ENCODE measurements around the gene NEGR1. TPM values are rescaled to one million over a fixed set of nuclear protein-coding genes. Genes with fewer than 3 reads are reported as not detected.

The NEGR1 gene
- total and polyA plus RNA-seq, 2 donors (not counting 3 experiments of a cell fraction or from before 2014, with no cell fraction given): 6.8 to 21.8 TPM

DNA sequence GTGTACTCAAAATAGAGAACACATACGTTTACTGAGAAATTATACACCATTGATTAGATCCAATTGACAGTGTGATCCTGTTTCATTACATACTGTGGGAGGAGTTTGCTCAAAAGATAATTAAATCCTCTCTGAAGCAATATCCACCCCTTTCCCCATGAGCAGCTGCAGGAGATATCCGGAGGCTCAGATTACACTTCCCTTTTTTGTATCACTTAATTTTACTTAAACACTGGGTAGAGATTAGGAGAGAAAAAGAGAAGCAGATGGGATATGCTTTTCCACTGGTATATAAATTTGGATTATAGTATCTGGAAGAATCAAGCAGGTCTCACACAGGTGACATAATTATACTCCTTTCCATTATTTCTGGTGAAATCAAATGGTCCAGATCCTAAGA is 868.2 kb downstream of the NEGR1 start:
- no peaks in the 10 kb centered on the region for H3K36me3 ChIP-seq (ENCODE audit: control insufficient read depth in 2 of 2, extremely low read depth in 1 of 2, insufficient read depth in 2 of 2, low read length in 2 of 2)
- no peaks in the 10 kb centered on the region for H3K9me1 ChIP-seq (replicated peaks; ENCODE audit: control insufficient read depth, extremely low read depth, insufficient read depth, low read length)
- no peaks in the 10 kb centered on the region for H3K79me2 ChIP-seq (ENCODE audit: control insufficient read depth, insufficient read depth, low read length)
- no peak overlapping the region for H3K9ac ChIP-seq (replicated peaks; ENCODE audit: extremely low read depth, insufficient read depth, low read length)
- TF ChIP-seq POLR2AphosphoS5 (IDR thresholded peaks at IDR 0.05; ENCODE audit: insufficient read depth, low read depth, low read length) (no peak), GATA2 (IDR thresholded peaks at IDR 0.05; ENCODE audit: insufficient read depth, insufficient read length, low read depth, low read length) (no peak)
- dilution Hi-C loops (cut with MboI; ENCODE audit: extremely low pct_ligation_motif_present, low sequenced_read_pairs): no loop called here
- H2AFZ ChIP-seq (ENCODE audit: low read depth, low read length): no peak overlapping the region
- FAIRE-seq (no peak), DNase-seq (ENCODE audit: low read depth, low spot score) (no peak)
- BruUV-seq (replicated peaks): no TSS peak
- ChIA-PET CTCF (no interaction called here), POLR2A (no interaction called here)
- no peaks in the 10 kb centered on the region for H3K27me3 ChIP-seq (ENCODE audit: control insufficient read depth in 2 of 2, insufficient read depth in 2 of 2, low read length in 2 of 2)
- intact Hi-C loops (cut with micrococcal nuclease): no loop called here
- H3K27ac ChIP-seq (ENCODE audit: insufficient read depth, low read depth, low read length): no peak overlapping the region
- H3K4me1 ChIP-seq (ENCODE audit: control insufficient read depth, extremely low read depth, insufficient read depth, low read length): no peaks in the 10 kb centered on the region
- H3K4me3 ChIP-seq (replicated peaks in 1 of 3; ENCODE audit: insufficient read depth in 1 of 3, low read depth in 1 of 3, low read length in 3 of 3): no peak overlapping the region
- no peak overlapping the region for H3K4me2 ChIP-seq (ENCODE audit: insufficient read depth, low read length)
- no peaks in the 10 kb centered on the region for H4K20me1 ChIP-seq (replicated peaks; ENCODE audit: control insufficient read depth, extremely low read depth, insufficient read depth, low read length)
- H3K9me3 ChIP-seq (replicated peaks; ENCODE audit: control insufficient read depth, insufficient read depth, low read length): no peaks in the 10 kb centered on the region

- Histone ChIP-seq H3K4me3 (replicated peaks in 1 of 3; ENCODE audit: insufficient read depth in 1 of 3, low read depth in 1 of 3, low read length in 3 of 3) (no peak overlapping the region), H3K27ac (ENCODE audit: insufficient read depth, low read depth, low read length) (no peak overlapping the region), H3K4me1 (ENCODE audit: control insufficient read depth, extremely low read depth, insufficient read depth, low read length) (no peaks in the 10 kb centered on the region), H3K9me1 (replicated peaks; ENCODE audit: control insufficient read depth, extremely low read depth, insufficient read depth, low read length) (no peaks in the 10 kb centered on the region), H2AFZ (ENCODE audit: low read depth, low read length) (no peak overlapping the region), H3K27me3 (ENCODE audit: control insufficient read depth in 2 of 2, insufficient read depth in 2 of 2, low read length in 2 of 2) (no peaks in the 10 kb centered on the region), H3K9ac (replicated peaks; ENCODE audit: extremely low read depth, insufficient read depth, low read length) (no peak overlapping the region), H3K36me3 (ENCODE audit: control insufficient read depth in 2 of 2, extremely low read depth in 1 of 2, insufficient read depth in 2 of 2, low read length in 2 of 2) (no peaks in the 10 kb centered on the region), H3K79me2 (ENCODE audit: control insufficient read depth, insufficient read depth, low read length) (no peaks in the 10 kb centered on the region), H3K9me3 (replicated peaks; ENCODE audit: control insufficient read depth, insufficient read depth, low read length) (no peaks in the 10 kb centered on the region), H4K20me1 (replicated peaks; ENCODE audit: control insufficient read depth, extremely low read depth, insufficient read depth, low read length) (no peaks in the 10 kb centered on the region), H3K4me2 (ENCODE audit: insufficient read depth, low read length) (no peak overlapping the region)
- dilution Hi-C loops (cut with MboI; ENCODE audit: extremely low pct_ligation_motif_present, low sequenced_read_pairs) (no loop called here), intact Hi-C loops (cut with micrococcal nuclease) (no loop called here)
- DNase-seq (ENCODE audit: low read depth, low spot score): no peak
- no peak for FAIRE-seq
- TF ChIP-seq FOS (IDR thresholded peaks at IDR 0.05; ENCODE audit: borderline replicate concordance, insufficient read depth, low read length) (no peak), MAX (IDR thresholded peaks at IDR 0.05; ENCODE audit: insufficient read depth, insufficient read length) (no peak), JUN (IDR thresholded peaks at IDR 0.05; ENCODE audit: borderline replicate concordance, insufficient read depth, insufficient read length, low read depth) (no peak), POLR2AphosphoS5 (IDR thresholded peaks at IDR 0.05; ENCODE audit: insufficient read depth, low read depth, low read length) (no peak), MYC (IDR thresholded peaks at IDR 0.05; ENCODE audit: low read depth, low read length) (no peak), EZH2 (IDR thresholded peaks at IDR 0.05; ENCODE audit: borderline replicate concordance, low read depth, low read length, severe bottlenecking) (no peak), POLR2A (IDR thresholded peaks at IDR 0.05; ENCODE audit: low read depth, low read length) (no peak), GATA2 (IDR thresholded peaks at IDR 0.05; ENCODE audit: insufficient read depth, insufficient read length, low read depth, low read length) (no peak)
- TF ChIP-seq, protein P1, sequence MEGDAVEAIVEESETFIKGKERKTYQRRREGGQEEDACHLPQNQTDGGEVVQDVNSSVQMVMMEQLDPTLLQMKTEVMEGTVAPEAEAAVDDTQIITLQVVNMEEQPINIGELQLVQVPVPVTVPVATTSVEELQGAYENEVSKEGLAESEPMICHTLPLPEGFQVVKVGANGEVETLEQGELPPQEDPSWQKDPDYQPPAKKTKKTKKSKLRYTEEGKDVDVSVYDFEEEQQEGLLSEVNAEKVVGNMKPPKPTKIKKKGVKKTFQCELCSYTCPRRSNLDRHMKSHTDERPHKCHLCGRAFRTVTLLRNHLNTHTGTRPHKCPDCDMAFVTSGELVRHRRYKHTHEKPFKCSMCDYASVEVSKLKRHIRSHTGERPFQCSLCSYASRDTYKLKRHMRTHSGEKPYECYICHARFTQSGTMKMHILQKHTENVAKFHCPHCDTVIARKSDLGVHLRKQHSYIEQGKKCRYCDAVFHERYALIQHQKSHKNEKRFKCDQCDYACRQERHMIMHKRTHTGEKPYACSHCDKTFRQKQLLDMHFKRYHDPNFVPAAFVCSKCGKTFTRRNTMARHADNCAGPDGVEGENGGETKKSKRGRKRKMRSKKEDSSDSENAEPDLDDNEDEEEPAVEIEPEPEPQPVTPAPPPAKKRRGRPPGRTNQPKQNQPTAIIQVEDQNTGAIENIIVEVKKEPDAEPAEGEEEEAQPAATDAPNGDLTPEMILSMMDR (IDR thresholded peaks at IDR 0.05; ENCODE audit: extremely low read depth in 1 of 2, insufficient read depth in 1 of 2, low read depth in 1 of 2, low read length in 2 of 2): no peak
- ChIA-PET POLR2A (no interaction called here), CTCF (no interaction called here)
- BruUV-seq (replicated peaks): no TSS peak
These were observed 868.7 kb downstream of the NEGR1 start for GRCh38 chr1:71413441-71414175.
